ENCODE data around the gene COX19. TPM values are rescaled to one million over a fixed set of nuclear protein-coding genes. Genes with fewer than 3 reads are reported as not detected.
"Not testable (repeated sequence)": the region's sequence is repeated elsewhere in the genome, so short reads cannot be mapped to it uniquely, and the experiment has no call there.

Gene COX19
- total and polyA plus RNA-seq, 2 experiments from 2014 or later, result 18.1 to 18.3 TPM

DNA sequence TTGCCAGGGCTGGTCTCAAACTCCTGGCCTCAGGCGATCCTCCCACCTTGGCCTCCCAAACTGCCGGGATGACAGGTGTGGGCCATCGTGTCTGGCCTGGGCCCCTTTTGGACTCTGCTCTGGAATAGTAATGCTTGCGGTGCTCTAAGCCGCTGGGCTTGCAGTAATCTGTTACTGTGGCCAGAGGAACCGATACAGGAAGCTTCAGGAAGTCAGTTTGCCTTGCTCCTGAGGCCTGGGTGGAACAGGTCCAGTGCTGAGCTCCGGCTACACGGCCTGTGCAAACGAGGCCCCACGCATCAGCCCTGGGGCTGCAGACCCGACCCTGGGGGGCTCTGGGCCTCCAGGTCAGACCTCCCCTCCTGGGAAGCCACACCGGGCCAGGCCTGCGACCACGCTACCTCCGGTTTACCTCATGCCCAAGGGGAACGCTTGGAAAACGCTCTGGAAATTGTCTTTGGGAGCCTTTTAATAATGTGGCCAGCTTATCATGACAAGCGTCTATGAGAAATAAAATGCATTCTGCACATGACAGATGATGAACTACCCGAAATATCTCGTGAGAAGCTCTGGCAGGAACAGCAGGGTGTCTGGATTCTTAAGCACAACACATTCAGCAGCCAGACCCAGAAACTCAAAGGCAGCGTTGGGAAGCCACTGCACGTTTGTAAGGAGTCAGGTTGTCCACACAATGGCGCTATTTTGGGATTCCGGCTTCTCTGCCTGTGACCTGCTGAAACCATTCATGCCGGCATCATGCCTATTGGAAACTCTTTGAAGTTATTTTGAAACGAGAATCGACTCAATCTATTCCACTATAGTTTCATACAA is 10.7 kb downstream of the COX19 start:
- H3K27me3 ChIP-seq, result no peaks in the 10 kb centered on the region
- H3K36me3 ChIP-seq, result peaks cover 6% of the 10 kb centered on the region
- DNase-seq (ENCODE audit: low read depth in 1 of 2, low spot score in 1 of 2), result peak; percentile 58 to 89
- peak overlapping the region; percentile 98 for H3K27ac ChIP-seq
- H3K9me3 ChIP-seq (ENCODE audit: low read depth), result no peaks in the 10 kb centered on the region
- no peak overlapping the region for H3K4me3 ChIP-seq
- peaks cover 26% of the 10 kb centered on the region for H3K4me1 ChIP-seq (ENCODE audit: low read depth)
- peak; percentile 40 for TF ChIP-seq CTCF (IDR thresholded peaks at IDR 0.05; ENCODE audit: low read depth, low read length)

DNA sequence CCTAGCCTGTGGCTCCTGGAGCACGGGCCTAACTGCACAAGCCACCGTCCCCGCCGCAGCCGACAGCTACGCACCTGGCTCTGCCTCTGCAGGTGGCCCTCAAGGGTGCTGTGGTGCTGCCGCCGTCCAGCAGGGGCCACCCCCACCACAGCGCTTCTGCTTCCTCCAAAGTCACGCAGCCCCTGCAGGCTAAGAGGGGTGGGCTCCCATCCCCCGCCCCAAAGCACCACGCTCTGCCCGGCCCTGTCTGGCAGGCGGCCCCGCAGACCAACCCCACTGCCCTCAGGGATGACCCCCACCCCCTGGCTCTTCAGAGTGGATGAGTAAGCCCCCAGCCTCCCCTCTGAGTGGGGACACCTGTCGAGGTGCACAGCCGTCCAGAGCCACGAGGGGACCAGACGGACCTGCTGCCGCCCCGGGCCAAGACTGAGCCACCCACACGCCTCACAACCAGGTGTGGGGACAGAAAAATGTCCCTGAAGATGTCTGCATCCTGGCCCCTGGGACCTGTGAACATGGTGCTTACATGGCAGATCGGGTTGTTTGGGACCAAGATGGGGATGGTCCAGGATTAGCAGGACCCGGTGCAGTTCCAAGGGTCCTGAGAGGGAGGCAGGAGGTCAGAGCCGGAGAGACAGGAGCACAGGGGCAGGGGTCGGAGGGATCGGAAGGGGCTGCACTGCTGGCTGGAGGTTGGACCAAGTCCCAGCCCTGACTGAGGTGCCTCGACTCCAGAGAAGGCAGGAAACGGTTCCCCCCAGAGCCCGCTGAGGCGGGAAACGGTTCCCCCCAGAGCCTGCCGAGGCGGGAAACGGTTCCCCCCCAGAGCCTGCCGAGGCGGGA is 11.9 kb downstream of the COX19 start:
- no peak for TF ChIP-seq CTCF (IDR thresholded peaks at IDR 0.05; ENCODE audit: low read depth, low read length)
- Histone ChIP-seq H3K27ac (peak overlapping the region; percentile 98), H3K36me3 (peaks cover 4% of the 10 kb centered on the region), H3K27me3 (no peaks in the 10 kb centered on the region), H3K4me1 (ENCODE audit: low read depth) (peaks cover 26% of the 10 kb centered on the region), H3K4me3 (no peak overlapping the region), H3K9me3 (ENCODE audit: low read depth) (no peaks in the 10 kb centered on the region)
- no peak for DNase-seq (ENCODE audit: low read depth in 1 of 2, low spot score in 1 of 2)

GRCh38 chr7:962401-963081 is 12.8 kb downstream of the COX19 start:
- H3K27me3 ChIP-seq, result no peaks in the 10 kb centered on the region
- no peak for DNase-seq (ENCODE audit: low read depth in 1 of 2, low spot score in 1 of 2)
- no peak for TF ChIP-seq CTCF (IDR thresholded peaks at IDR 0.05; ENCODE audit: low read depth, low read length)
- H3K9me3 ChIP-seq (ENCODE audit: low read depth), result no peaks in the 10 kb centered on the region
- H3K27ac ChIP-seq, result no peak overlapping the region
- H3K4me1 ChIP-seq (ENCODE audit: low read depth), result peaks cover 26% of the 10 kb centered on the region
- no peaks in the 10 kb centered on the region for H3K36me3 ChIP-seq
- H3K4me3 ChIP-seq, result no peak overlapping the region

DNA sequence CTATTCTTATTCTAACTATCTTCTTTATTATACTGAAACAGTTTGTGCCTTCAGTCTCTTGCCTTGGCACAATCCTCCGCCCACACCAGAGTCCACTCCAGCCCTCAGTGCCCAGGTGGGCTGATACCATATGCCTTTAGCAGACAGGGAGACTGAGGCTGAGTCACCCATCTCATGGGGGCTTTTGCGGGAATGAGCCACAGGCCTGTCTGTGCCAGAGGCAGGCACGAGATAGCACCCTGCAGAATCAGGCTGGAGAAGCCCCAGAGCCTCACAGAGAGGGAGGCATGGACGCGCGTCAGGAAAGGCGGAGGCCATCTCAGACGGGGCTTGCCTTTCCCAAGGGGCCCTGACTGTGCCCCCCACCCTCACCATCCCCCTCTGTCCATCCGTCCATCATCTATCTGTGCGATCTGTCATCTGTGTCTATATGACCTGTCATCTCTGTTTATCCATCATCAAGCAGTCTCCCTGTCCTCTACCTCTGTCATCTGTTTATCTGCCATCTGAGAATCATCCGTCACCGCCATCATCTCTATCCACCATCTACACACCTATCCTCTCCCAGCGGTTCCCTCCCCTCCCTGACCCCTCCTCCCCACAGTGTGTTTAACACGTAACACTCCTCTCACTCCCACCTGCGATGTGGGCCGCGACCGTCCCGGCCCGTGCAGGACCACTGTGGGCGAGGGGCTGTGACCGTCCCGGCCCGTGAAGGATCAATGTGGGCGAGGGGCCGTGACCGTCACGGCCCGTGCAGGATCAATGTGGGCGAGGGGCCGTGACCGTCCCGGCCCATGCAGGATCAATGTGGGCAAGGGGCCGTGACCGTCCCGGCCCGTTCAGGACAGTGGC is 13.6 kb downstream of the COX19 start:
- DNase-seq (ENCODE audit: low read depth in 1 of 2, low spot score in 1 of 2), result no peak
- no peak for TF ChIP-seq CTCF (IDR thresholded peaks at IDR 0.05; ENCODE audit: low read depth, low read length)
- no peaks in the 10 kb centered on the region for H3K36me3 ChIP-seq
- H3K9me3 ChIP-seq (ENCODE audit: low read depth), result no peaks in the 10 kb centered on the region
- peaks cover 26% of the 10 kb centered on the region for H3K4me1 ChIP-seq (ENCODE audit: low read depth)
- no peak overlapping the region for H3K4me3 ChIP-seq
- peak overlapping the region; percentile 80 for H3K27ac ChIP-seq
- H3K27me3 ChIP-seq, result no peaks in the 10 kb centered on the region

DNA sequence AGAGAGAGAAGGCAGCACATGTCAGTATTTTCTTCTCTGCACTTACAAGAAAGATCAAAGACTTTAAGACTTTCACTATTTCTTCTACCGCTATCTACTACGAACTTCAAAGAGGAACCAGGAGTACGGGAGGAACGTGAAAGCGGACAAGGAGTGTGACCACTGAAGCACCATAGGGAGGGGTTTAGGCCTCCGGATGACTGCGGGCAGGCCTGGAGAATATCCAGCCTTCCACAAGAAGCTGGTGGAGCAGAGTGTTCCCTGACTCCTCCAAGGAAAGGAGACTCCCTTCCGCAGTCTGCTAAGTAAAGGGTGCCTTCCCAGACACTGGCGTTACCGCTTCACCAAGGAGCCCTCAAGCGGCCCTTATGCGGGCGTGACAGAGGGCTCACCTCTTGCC is 14.4 kb downstream of the COX19 start:
- not testable (repeated sequence) for H3K27me3 ChIP-seq
- H3K27ac ChIP-seq, result peak overlapping the region; percentile 80

More for the DNA sequence above, 14.4 kb downstream of the COX19 start:
- not testable (repeated sequence) for H3K36me3 ChIP-seq; H3K9me3 ChIP-seq (ENCODE audit: low read depth); H3K4me3 ChIP-seq
- H3K4me1 ChIP-seq (ENCODE audit: low read depth), result peaks cover 26% of the 10 kb centered on the region
- peak in 1 of 2 donors; percentile 57 for DNase-seq (ENCODE audit: low read depth in 1 of 2, low spot score in 1 of 2)

All from cardiac muscle cell (in vitro differentiated cells and primary cell).